Gastroesophageal sphincter (tissue), 4 donors: Measurements from ENCODE around the gene ANXA4. TPM values are rescaled to one million over a fixed set of nuclear protein-coding genes. Genes with fewer than 3 reads are reported as not detected.

Experiments
- ATAC-seq: fragments of 150-250 bp; one replicate; pipeline ENCODE4 v1.9.1; 2016; ENCODE audit warnings: mild to moderate bottlenecking, moderate library complexity
- H3K27ac ChIP-seq, 4 donors: fragments of 200-600 bp; sonication (generic) in 3 of 4; 1 replicate in 3 of 4; 2 replicates in 1 of 4; pipeline ENCODE4 v1.5.1; 2016 to 2019
- H3K27me3 ChIP-seq: fragments of 200-600 bp; sonication (generic); one replicate; pipeline ENCODE4 v1.5.1; 2019
- H3K36me3 ChIP-seq, 2 donors: fragments of 200-600 bp; sonication (generic); one replicate each; pipeline ENCODE4 v1.5.1; 2019; ENCODE audit warnings: control low read depth in 1 of 2
- H3K4me1 ChIP-seq, 3 donors: fragments of 200-600 bp; sonication (generic); 1 replicate in 2 of 3; 2 replicates in 1 of 3; pipeline ENCODE4 v1.5.1; 2016 to 2019; ENCODE audit warnings: control low read depth in 2 of 3
- H3K4me3 ChIP-seq, 2 donors: fragments of 200-600 bp; sonication (generic); one replicate each; pipeline ENCODE4 v1.5.1; 2019; ENCODE audit warnings: mild to moderate bottlenecking in 1 of 2, moderate library complexity in 1 of 2
- H3K9me3 ChIP-seq, 3 donors: fragments of 200-600 bp; sonication (generic); one replicate each; pipeline ENCODE4 v1.5.1; 2017 to 2019; ENCODE audit warnings: control low read depth in 2 of 3
- EP300 ChIP-seq: sonication (generic); formaldehyde crosslinking; IDR thresholded peaks from one replicate; pipeline ENCODE4 v1.6.1; 2017; ENCODE audit warnings: antibody characterized with exemption, mild to moderate bottlenecking
- POLR2A ChIP-seq, 2 donors: fragments of 450-650 bp; IDR thresholded peaks; one replicate each; pipeline ENCODE4 v1.6.1; 2017; ENCODE audit warnings: antibody characterized with exemption in 2 of 2, mild to moderate bottlenecking in 2 of 2, moderate library complexity in 1 of 2
- POLR2AphosphoS5 ChIP-seq: sonication (generic); formaldehyde crosslinking; IDR thresholded peaks from one replicate; pipeline ENCODE4 v1.6.1; 2017; ENCODE audit warnings: antibody characterized with exemption
- WGBS, 2 donors: methylation state at CpG; one replicate each; pipeline ENCODE4 v1.1.5; 2018; ENCODE audit warnings: low coverage in 1 of 2; 5-methylcytosine and 5-hydroxymethylcytosine counted together
- total RNA-seq, 4 donors: library from RNA; depleted of rRNA; stranded (reverse); fragments of >200 nt; gene quantifications; one replicate each; pipeline ENCODE4 v1.1.0, GENCODE V29; 2016
- TF ChIP-seq, protein P1 (sequence below), 4 experiments: fragments of 200-600 bp in 2 of 4; fragments of 450-650 bp in 2 of 4; sonication (generic) in 1 of 4; IDR thresholded peaks; one replicate each; pipeline ENCODE4 v1.5.1; 2017 to 2019; ENCODE audit warnings: antibody characterized with exemption in 4 of 4, mild to moderate bottlenecking in 2 of 4, moderate library complexity in 2 of 4

The ANXA4 gene
- total RNA-seq, 4 donors from 2014 or later: 49.0 to 66.8 (median 58.1) TPM

DNA sequence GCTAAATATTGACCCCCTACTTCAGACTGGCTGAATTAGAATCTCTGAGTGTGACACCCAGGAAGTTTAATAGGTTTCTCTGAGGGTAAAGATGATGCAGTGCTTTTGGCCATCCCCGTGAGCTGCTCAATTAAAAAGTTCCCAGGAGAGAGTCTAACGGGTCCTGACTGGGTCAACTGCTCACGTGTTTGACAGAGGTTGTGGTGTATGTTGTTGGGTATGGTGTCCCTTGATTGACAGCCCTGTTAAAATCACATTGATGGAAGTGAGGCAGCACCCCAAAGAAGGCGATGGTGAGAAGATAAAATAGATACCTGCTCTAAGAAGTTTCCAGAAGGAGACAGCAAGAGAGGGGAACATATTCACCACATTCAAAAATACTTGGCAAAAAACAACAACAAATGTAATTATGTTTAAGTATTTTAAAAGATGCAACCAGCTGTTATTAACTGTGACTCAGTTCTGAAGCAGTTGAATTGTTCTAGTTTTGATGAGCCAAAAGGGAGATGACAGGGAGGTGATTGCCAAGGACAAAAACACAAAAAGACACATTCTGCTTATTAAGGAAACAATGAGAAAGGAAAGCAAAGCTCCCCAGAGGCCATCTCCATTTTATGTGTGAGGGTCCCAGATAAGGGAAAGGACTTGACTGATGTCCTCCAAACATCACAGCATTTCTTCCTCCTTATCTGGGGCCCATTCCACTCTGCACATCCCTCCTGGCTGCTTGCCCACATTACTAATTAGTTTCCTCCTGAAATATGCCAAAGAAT is 76.0 kb downstream of the ANXA4 start:
- no peak for ATAC-seq
- Histone ChIP-seq H3K36me3 (peaks cover 0 to 63% of the 10 kb centered on the region in 2 donors), H3K27me3 (no peaks in the 10 kb centered on the region), H3K4me3 (no peak overlapping the region), H3K4me1 (peaks cover 0 to 10% (median 0%) of the 10 kb centered on the region in 3 donors), H3K9me3 (no peaks in the 10 kb centered on the region), H3K27ac (no peak overlapping the region)
- TF ChIP-seq, protein P1, sequence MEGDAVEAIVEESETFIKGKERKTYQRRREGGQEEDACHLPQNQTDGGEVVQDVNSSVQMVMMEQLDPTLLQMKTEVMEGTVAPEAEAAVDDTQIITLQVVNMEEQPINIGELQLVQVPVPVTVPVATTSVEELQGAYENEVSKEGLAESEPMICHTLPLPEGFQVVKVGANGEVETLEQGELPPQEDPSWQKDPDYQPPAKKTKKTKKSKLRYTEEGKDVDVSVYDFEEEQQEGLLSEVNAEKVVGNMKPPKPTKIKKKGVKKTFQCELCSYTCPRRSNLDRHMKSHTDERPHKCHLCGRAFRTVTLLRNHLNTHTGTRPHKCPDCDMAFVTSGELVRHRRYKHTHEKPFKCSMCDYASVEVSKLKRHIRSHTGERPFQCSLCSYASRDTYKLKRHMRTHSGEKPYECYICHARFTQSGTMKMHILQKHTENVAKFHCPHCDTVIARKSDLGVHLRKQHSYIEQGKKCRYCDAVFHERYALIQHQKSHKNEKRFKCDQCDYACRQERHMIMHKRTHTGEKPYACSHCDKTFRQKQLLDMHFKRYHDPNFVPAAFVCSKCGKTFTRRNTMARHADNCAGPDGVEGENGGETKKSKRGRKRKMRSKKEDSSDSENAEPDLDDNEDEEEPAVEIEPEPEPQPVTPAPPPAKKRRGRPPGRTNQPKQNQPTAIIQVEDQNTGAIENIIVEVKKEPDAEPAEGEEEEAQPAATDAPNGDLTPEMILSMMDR (IDR thresholded peaks at IDR 0.05): no peak
- TF ChIP-seq POLR2A (IDR thresholded peaks at IDR 0.05): no peak
- TF ChIP-seq POLR2AphosphoS5: no peak
- TF ChIP-seq EP300: no peak
- 57 to 80% methylated on average over 2 to 3 of the region's 4 CpGs for WGBS, 2 donors

DNA sequence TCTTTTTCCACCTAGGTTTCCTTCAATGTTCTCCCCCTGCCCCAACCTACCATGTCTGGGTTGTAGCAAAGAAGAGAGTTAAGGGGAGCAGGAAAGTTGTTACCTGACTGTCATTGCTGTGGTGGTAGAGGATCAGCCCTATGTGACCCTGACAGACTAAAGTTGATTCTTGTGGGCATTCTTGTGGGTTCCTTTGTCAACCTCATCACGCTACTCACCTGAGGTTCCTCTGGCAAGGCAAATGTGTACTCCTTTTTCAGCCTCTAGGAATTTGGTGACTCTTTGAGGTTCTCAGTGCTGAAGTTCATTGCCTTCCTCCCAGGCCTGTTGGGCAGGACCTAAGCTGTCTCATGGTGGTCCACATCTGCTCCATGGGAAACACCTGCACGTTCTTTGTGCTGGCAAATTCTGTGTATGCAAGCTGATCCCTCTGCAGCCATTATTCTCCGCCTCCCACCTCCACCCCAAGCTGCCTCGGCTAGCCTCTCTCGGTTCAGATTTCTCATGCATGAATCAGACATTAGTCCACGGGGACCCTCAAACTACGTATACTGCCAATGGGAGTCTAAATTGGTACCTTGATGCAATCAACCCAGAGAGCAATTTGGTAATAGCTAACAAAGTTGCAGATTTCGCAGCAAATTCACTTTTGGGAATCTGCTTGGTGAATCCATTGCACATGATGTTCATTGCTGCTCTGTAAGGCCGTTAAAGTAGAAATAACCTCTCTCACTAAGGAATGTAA is 86.0 kb downstream of the ANXA4 start:
- WGBS, 2 donors: 75 to 87% methylated on average over 6 to 8 of the region's 9 CpGs
- H3K27ac ChIP-seq: peak overlapping the region in 1 of 4 donors; percentile 96
- no peaks in the 10 kb centered on the region for H3K36me3 ChIP-seq

DNA sequence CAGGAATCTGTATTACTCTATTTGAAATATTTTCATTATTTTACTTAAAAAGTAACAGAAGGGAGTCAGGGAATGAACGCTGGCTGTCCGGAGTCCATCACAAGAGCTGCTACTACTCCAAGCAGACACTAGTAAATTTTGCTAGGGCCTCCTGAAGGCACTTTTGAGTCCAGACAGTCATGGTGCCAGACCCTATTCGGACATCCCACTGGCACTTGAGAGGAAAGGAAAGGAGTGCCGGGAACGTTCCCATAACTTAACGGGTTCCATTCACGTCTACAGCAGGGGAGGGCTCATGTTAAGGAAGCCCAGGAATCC is 87.0 kb downstream of the ANXA4 start:
- TF ChIP-seq, protein P1 (IDR thresholded peaks at IDR 0.05): no peak
- TF ChIP-seq EP300: no peak
- no peak for TF ChIP-seq POLR2AphosphoS5
- TF ChIP-seq POLR2A (IDR thresholded peaks at IDR 0.05): no peak
- Histone ChIP-seq H3K27ac (peak overlapping the region; percentile 68 to 96 (median 90)), H3K9me3 (no peaks in the 10 kb centered on the region), H3K4me3 (peak overlapping the region; percentile 85 to 86), H3K27me3 (no peaks in the 10 kb centered on the region), H3K36me3 (no peaks in the 10 kb centered on the region), H3K4me1 (peaks cover 0 to 32% (median 11%) of the 10 kb centered on the region in 3 donors)
- ATAC-seq: no peak
- WGBS, 2 donors: 5 to 8% methylated on average over 2 to 3 of the region's 7 CpGs

More for the DNA sequence above, 86.0 kb downstream of the ANXA4 start:
- TF ChIP-seq, protein P1 (IDR thresholded peaks at IDR 0.05): no peak
- TF ChIP-seq POLR2AphosphoS5: no peak
- Histone ChIP-seq H3K4me1 (peaks cover 0 to 32% (median 11%) of the 10 kb centered on the region in 3 donors), H3K9me3 (no peaks in the 10 kb centered on the region), H3K27me3 (no peaks in the 10 kb centered on the region), H3K4me3 (no peak overlapping the region)
- ATAC-seq: no peak

DNA sequence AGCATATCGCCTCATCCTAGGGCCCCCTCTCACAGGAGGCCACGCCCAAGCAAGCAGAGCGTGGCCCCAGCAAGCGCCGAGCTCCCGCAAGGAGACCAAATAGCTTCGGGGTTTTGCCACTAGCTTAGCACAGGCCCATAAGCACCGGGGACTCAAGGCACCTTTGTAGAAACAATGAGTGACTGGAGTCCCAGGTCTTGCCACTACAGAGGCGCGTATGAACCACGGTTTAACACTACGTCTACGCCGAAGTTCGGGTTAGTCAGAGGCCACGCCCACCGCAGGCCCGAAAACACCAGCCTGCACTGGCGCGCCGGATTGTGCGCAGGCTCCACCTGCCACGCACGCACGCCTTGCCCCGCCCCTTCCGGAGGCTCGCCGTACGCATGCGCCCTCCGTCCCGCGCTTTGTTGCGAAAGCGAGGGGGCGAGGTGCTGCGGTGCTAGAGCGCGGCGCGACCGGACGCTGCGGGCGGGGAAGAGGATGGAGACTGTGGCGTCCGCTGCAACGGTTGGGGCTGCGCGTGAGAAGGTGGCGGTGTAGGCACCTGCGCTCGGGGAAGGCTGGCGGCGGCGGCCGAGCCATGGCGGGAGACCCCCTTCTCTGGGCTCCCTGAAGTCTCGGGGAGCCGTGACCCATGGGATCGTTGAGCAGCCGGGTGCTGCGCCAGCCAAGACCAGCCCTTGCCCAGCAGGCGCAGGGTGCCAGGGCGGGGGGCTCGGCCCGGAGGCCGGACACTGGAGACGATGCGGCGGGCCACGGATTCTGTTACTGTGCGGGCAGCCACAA is 87.5 kb downstream of the ANXA4 start, which contains the start of gene GMCL1:
GMCL1 (plus strand) TSS at position 405 of the 789 bp plus-strand sequence; CDS start at position 638, 233 bp downstream.
- Histone ChIP-seq H3K36me3 (no peaks in the 10 kb centered on the region), H3K9me3 (no peaks in the 10 kb centered on the region), H3K4me1 (peaks cover 0 to 32% (median 11%) of the 10 kb centered on the region in 3 donors), H3K4me3 (peak within 1 kb of the TSS; percentile 85 to 86), H3K27me3 (no peaks in the 10 kb centered on the region), H3K27ac (peak within 1 kb of the TSS; percentile 68 to 96 (median 90))
- TF ChIP-seq POLR2A (IDR thresholded peaks at IDR 0.05) (peak; percentile 64 to 78), POLR2AphosphoS5 (peak; percentile 88), EP300 (no peak)
- TF ChIP-seq, protein P1 (IDR thresholded peaks at IDR 0.05): peak in 3 of 4 experiments; percentile 10 to 50 (median 15)
- peak; percentile 98 for ATAC-seq
- 0% methylated on average over 11 of the region's 74 CpGs; no CpG with 5 or more reads in 1 of the 2 donors for WGBS, 2 donors
